Mesangial cell (primary cell): ENCODE measurements around the gene RBM26. TPM values are rescaled to one million over a fixed set of nuclear protein-coding genes. Genes with fewer than 3 reads are reported as not detected.

Experiments
- total RNA-seq: library from RNA; depleted of rRNA; stranded (reverse); fragments of >200 nt; gene quantifications from 2 replicates; pipeline ENCODE4 v1.2.3, GENCODE V29; 2015

The RBM26 gene, protein sequence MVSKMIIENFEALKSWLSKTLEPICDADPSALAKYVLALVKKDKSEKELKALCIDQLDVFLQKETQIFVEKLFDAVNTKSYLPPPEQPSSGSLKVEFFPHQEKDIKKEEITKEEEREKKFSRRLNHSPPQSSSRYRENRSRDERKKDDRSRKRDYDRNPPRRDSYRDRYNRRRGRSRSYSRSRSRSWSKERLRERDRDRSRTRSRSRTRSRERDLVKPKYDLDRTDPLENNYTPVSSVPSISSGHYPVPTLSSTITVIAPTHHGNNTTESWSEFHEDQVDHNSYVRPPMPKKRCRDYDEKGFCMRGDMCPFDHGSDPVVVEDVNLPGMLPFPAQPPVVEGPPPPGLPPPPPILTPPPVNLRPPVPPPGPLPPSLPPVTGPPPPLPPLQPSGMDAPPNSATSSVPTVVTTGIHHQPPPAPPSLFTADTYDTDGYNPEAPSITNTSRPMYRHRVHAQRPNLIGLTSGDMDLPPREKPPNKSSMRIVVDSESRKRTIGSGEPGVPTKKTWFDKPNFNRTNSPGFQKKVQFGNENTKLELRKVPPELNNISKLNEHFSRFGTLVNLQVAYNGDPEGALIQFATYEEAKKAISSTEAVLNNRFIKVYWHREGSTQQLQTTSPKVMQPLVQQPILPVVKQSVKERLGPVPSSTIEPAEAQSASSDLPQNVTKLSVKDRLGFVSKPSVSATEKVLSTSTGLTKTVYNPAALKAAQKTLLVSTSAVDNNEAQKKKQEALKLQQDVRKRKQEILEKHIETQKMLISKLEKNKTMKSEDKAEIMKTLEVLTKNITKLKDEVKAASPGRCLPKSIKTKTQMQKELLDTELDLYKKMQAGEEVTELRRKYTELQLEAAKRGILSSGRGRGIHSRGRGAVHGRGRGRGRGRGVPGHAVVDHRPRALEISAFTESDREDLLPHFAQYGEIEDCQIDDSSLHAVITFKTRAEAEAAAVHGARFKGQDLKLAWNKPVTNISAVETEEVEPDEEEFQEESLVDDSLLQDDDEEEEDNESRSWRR
- 10.6 and 14.2 TPM in 2 replicates for total RNA-seq

DNA sequence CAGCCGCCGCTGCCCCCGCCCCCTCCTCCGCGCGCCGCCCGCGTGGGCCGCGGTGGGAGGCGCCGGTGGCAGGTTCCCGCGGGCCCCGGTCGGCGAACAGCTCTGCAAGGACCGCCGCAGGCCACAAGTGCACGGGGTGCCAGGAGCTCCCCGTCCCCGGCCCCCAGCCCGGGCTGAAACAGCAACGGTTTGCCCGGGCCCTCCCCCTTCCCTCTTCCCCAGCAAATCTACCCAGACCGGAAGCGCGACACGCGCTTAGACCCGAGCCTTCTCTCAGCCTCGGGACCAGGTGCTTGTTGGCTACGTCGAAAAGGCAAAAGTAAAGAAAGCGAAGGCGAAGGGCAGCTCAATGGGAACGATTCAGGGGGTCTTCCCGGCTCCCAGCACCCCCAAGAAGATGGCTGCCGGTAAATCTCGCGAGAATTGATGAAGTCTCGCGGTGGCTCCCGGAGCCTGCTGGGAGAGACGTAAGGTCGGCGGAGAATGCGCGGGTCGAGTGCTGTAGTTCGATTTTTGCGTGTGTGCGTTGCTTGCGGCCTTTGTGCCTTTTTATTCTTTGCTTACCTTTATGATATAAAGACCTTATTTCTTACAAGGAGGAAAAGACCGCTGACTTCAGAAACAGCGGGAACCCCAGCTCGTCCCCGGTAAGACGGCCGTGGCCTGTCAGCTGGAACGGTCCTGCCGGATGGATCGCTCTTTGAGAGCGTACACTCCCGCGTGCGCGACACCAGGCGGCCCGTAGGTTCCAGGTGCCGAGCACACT is at the start of gene RBM26:
Gene RBM26 (minus strand): TSS at position 425 of the 766 bp plus-strand sequence. CDS start 481 bp downstream, outside the sequence.

Other genes with a start within 250 kb of the RBM26 start
- gene NDFIP2, start 74.9 kb upstream of the RBM26 start, total RNA-seq: 26.6 and 34.2 TPM in 2 replicates